ENCODE measurements around the gene TRAF3IP3.

DNA sequence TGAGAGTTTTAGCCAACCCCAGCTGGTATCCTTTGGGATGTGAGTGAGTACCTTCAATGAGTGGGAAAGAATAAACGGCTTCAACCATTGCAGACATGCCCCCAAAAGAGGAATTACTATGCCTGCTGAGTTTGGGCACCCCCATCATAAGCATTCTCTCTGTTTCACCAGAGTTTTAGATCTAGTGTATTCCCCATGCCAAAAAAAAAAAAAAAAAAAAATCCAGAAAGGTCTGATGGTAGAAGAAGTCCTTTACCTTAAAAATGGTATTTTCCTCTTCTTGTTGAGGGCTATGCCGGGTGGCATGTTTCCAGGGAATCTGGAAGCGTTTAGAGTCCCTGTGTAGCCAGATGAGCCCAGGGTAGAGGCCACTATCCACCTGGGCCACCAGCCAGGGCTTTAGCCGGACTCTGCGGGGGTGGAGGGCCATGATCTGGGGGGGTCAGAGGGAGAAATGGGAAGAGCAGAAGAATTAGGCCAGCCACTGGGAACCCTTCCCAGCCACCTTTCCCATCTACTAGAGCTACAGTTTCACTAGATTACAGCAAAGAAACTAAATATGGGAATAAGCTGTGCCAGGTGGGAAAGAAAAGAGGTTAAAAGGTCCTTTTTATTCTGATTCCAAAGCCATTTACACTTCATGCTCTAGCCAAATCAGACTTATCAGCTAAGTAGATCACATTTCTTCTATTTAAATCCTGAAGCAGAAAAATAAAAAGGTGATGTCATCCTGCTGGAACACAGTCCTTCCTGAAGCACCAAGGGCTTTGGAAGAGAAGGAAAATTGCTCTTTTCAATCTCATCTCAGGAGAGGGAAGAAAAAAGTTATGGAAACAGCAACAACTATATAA lies 45.4 kb downstream of the TRAF3IP3 start:
- TF ChIP-seq, protein P1, sequence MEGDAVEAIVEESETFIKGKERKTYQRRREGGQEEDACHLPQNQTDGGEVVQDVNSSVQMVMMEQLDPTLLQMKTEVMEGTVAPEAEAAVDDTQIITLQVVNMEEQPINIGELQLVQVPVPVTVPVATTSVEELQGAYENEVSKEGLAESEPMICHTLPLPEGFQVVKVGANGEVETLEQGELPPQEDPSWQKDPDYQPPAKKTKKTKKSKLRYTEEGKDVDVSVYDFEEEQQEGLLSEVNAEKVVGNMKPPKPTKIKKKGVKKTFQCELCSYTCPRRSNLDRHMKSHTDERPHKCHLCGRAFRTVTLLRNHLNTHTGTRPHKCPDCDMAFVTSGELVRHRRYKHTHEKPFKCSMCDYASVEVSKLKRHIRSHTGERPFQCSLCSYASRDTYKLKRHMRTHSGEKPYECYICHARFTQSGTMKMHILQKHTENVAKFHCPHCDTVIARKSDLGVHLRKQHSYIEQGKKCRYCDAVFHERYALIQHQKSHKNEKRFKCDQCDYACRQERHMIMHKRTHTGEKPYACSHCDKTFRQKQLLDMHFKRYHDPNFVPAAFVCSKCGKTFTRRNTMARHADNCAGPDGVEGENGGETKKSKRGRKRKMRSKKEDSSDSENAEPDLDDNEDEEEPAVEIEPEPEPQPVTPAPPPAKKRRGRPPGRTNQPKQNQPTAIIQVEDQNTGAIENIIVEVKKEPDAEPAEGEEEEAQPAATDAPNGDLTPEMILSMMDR (conservative IDR thresholded peaks at IDR 0.05 in 1 of 2, IDR thresholded peaks at IDR 0.05 in 1 of 2; ENCODE audit: low read depth in 1 of 2, low read length in 2 of 2), result no peak
- no peak for TF ChIP-seq EZH2 (IDR thresholded peaks at IDR 0.05; ENCODE audit: low read length, missing control alignments)

Measured in fibroblast of lung (primary cell).